Heart left ventricle (tissue), 16 donors: Measurements from ENCODE around the gene STK11IP. TPM values are rescaled to one million over a fixed set of nuclear protein-coding genes. Genes with fewer than 3 reads are reported as not detected.

ENCODE experiments used
- ATAC-seq, 4 donors: fragments of 200-7000 bp; cut with Tn5 transposase; one replicate each; pipeline ENCODE4 v1.9.1; 2020 to 2022; ENCODE audit warnings: moderate library complexity in 4 of 4, mild to moderate bottlenecking in 3 of 4, moderate number of reproducible peaks in 1 of 4
- DNase-seq, 5 donors: peaks; one replicate each; pipeline ENCODE4 v3.0.0-alpha.2; 2020
- H3K27ac ChIP-seq, 12 donors: fragments of 200-600 bp; sonication (generic) in 4 of 12; one replicate each; pipeline versions ENCODE4 v1.5.0 to v1.8.0; 2016 to 2022; ENCODE audit warnings: mild to moderate bottlenecking in 2 of 12
- H3K27me3 ChIP-seq, 9 donors: fragments of 200-600 bp; sonication (generic) in 2 of 9; one replicate each; pipeline versions ENCODE4 v1.5.1 to v1.8.0; 2016 to 2022; ENCODE audit warnings: mild to moderate bottlenecking in 3 of 9
- H3K36me3 ChIP-seq, 9 donors: fragments of 200-600 bp; sonication (generic) in 2 of 9; one replicate each; pipeline versions ENCODE4 v1.5.0 to v1.8.0; 2018 to 2022; ENCODE audit warnings: mild to moderate bottlenecking in 2 of 9
- H3K4me1 ChIP-seq, 12 donors: fragments of 200-600 bp; sonication (generic) in 4 of 12; one replicate each; pipeline versions ENCODE4 v1.5.0 to v1.8.0; 2016 to 2022; ENCODE audit warnings: mild to moderate bottlenecking in 3 of 12
- H3K4me3 ChIP-seq, 12 donors: fragments of 200-600 bp; sonication (generic) in 4 of 12; one replicate each; pipeline versions ENCODE4 v1.5.0 to v1.8.0; 2017 to 2022; ENCODE audit warnings: mild to moderate bottlenecking in 9 of 12, moderate library complexity in 4 of 12
- H3K9me3 ChIP-seq, 12 donors: fragments of 200-600 bp; sonication (generic) in 4 of 12; one replicate each; pipeline versions ENCODE4 v1.5.0 to v1.8.0; 2016 to 2022; ENCODE audit warnings: mild to moderate bottlenecking in 1 of 12
- POLR2A ChIP-seq, 2 donors: fragments of 450-650 bp; IDR thresholded peaks; one replicate each; pipeline ENCODE4 v1.6.1; 2017; ENCODE audit warnings: antibody characterized with exemption in 2 of 2, mild to moderate bottlenecking in 2 of 2, moderate library complexity in 2 of 2
- WGBS, 4 donors: extraction: QIAGEN DNeasy Blood & Tissue Kit in 2 of 4; methylation state at CpG; one replicate each; pipeline versions ENCODE4 v1.1.5 to v1.1.7; 2013 to 2018; 5-methylcytosine and 5-hydroxymethylcytosine counted together
- intact Hi-C, 10 donors: fragments of 100-400 bp; cut with DNase I; formaldehyde crosslinking; loops; one replicate each; pipeline versions ENCODE4 v1.11.1 to v1.14.2; 2022
- polyA plus RNA-seq, 2 donors: library from polyadenylated mRNA; stranded (reverse); fragments of 200-250 nt; gene quantifications; one replicate each; pipeline ENCODE4 v1.2.3, GENCODE V29; 2013
- total RNA-seq, 9 donors: library from RNA; depleted of rRNA in 2 of 9; stranded (reverse); fragments of >200 nt in 2 of 9; fragmentation: NEBNext Ultra II Directional in 3 of 9; extraction: Animal tissue kit (Norgen Biotek cat#: 25700) in 3 of 9; gene quantifications; one replicate each; pipeline versions ENCODE4 v1.1.0 to v1.2.4, GENCODE V29; 2016 to 2023
- TF ChIP-seq, protein P1 (sequence below), 12 donors: fragments of 200-600 bp; sonication (generic) in 4 of 12; IDR thresholded peaks; one replicate each; pipeline versions ENCODE4 v1.5.0 to v1.8.0; 2018 to 2022; ENCODE audit warnings: antibody characterized with exemption in 12 of 12, mild to moderate bottlenecking in 5 of 12
- donor health status: ischemic (EF 13 %, LVEDD 7.1; RV severe dilation, severe dysfunction).
- donor health status: healthy with polysubstance abuse.
- donor health status: DM: no; HTN: yes; CAD: no.
- donor health status: DM: no; HTN: no; CAD: no.
- donor health status: ischemic (EF 25% LVEDD 6.9; RV normal size, moderate dysfunction).
- donor health status: ischemic (EF 25% LVEDD 5.7; RV mildly dilated, moderate dysfunction).
- donor health status: healthy.
- donor health status: DM: yes; HTN: yes; CAD: no.
- donor health status: ischemic (EF 35%, LVEDD 5.7; RV mildly dilated, moderate dysfunction).
- donor health status: nonischemic (EF 11% LVEDD 7.7; RV severe dilation, severe dysfunction).
- donor health status: DM: yes; HTN: yes; CAD: no.
- donor health status: PGD.
- donor health status: ischemic (EF 29% LVEDD 5.4; RV normal size, mild dysfunction).
- donor health status: nonischemic (EF 23%, LVEDD 6.1; RV moderate dilation, normal function).

STK11IP gene
- total and polyA plus RNA-seq, 11 donors: 7.3 to 24.1 (median 14.9) TPM

DNA sequence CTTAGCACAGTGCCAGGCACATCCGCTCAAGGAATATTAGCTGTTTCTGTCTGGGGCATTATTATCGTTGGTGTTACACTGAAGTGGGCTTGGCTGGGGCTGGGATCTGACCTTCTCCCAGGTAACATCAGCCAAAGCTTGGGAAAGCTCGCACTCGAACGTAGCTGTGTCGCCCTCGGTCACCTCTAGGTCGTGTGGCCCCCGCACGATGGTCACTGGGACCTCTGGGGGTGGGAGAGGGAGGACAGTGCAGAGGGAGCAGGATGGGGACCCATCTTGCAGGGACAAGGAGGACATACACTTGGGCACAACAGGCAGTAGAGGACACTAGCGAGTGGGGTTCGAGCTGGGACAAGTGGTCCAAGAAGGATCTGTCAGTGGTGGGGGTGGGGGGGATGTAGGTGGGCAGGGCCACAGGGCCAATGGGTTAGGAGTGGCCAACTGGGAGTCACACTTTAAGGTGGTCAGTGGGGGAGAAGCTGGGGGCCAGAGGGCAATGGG is 44.1 kb upstream of the STK11IP start:
- Histone ChIP-seq H3K27ac (no peak overlapping the region), H3K27me3 (peaks cover 0 to 24% (median 3%) of the 10 kb centered on the region in 9 donors), H3K9me3 (no peaks in the 10 kb centered on the region), H3K36me3 (peaks cover 0 to 33% (median 21%) of the 10 kb centered on the region in 9 donors), H3K4me1 (peaks cover 0 to 21% (median 13%) of the 10 kb centered on the region in 12 donors), H3K4me3 (no peak overlapping the region)
- no peak for ATAC-seq
- DNase-seq: peak in 1 of 5 donors; percentile 28
- intact Hi-C loops: loop anchor here in 1 of 10 donors (10.0 kb wide), 1 partner anchor 51 kb away; no protein-coding TSS in a partner anchor
- 79 to 87% (median 84%) methylated on average over 12 of the region's 12 CpGs for WGBS, 4 donors
- TF ChIP-seq POLR2A (IDR thresholded peaks at IDR 0.05): no peak
- TF ChIP-seq, protein P1, sequence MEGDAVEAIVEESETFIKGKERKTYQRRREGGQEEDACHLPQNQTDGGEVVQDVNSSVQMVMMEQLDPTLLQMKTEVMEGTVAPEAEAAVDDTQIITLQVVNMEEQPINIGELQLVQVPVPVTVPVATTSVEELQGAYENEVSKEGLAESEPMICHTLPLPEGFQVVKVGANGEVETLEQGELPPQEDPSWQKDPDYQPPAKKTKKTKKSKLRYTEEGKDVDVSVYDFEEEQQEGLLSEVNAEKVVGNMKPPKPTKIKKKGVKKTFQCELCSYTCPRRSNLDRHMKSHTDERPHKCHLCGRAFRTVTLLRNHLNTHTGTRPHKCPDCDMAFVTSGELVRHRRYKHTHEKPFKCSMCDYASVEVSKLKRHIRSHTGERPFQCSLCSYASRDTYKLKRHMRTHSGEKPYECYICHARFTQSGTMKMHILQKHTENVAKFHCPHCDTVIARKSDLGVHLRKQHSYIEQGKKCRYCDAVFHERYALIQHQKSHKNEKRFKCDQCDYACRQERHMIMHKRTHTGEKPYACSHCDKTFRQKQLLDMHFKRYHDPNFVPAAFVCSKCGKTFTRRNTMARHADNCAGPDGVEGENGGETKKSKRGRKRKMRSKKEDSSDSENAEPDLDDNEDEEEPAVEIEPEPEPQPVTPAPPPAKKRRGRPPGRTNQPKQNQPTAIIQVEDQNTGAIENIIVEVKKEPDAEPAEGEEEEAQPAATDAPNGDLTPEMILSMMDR (IDR thresholded peaks at IDR 0.05): no peak

GRCh38 chr2:219554350-219554749 is 43.3 kb upstream of the STK11IP start:
- Histone ChIP-seq H3K4me3 (no peak overlapping the region), H3K36me3 (peaks cover 0 to 40% (median 22%) of the 10 kb centered on the region in 9 donors), H3K27ac (no peak overlapping the region), H3K27me3 (peaks cover 0 to 24% (median 3%) of the 10 kb centered on the region in 9 donors), H3K4me1 (peaks cover 0 to 21% (median 13%) of the 10 kb centered on the region in 12 donors), H3K9me3 (no peaks in the 10 kb centered on the region)
- intact Hi-C loops: loop anchor here in 1 of 10 donors (10.0 kb wide), 1 partner anchor 50 kb away; no protein-coding TSS in a partner anchor
- 74 to 94% (median 93%) methylated on average over 7 to 15 of the region's 15 CpGs for WGBS, 4 donors
- ATAC-seq (no peak), DNase-seq (peak in 3 of 5 donors; percentile 10 to 61 (median 25))
- no peak for TF ChIP-seq POLR2A (IDR thresholded peaks at IDR 0.05)

- Histone ChIP-seq H3K4me3 (no peak overlapping the region), H3K36me3 (peaks cover 0 to 41% (median 22%) of the 10 kb centered on the region in 9 donors), H3K27ac (no peak overlapping the region), H3K27me3 (peaks cover 0 to 24% (median 3%) of the 10 kb centered on the region in 9 donors), H3K9me3 (no peaks in the 10 kb centered on the region), H3K4me1 (peaks cover 0 to 32% (median 14%) of the 10 kb centered on the region in 12 donors)
- DNase-seq: peak in 2 of 5 donors; percentile 11 to 53
- TF ChIP-seq, protein P1 (IDR thresholded peaks at IDR 0.05): no peak
- TF ChIP-seq POLR2A (IDR thresholded peaks at IDR 0.05): no peak
- 87 to 94% (median 92%) methylated on average over 20 of the region's 20 CpGs for WGBS, 4 donors
- ATAC-seq: no peak
- intact Hi-C loops: loop anchor here in 1 of 10 donors (10.0 kb wide), 1 partner anchor 49 kb away; no protein-coding TSS in a partner anchor
Observed at GRCh38 chr2:219555956-219556355, 41.7 kb upstream of the STK11IP start.

DNA sequence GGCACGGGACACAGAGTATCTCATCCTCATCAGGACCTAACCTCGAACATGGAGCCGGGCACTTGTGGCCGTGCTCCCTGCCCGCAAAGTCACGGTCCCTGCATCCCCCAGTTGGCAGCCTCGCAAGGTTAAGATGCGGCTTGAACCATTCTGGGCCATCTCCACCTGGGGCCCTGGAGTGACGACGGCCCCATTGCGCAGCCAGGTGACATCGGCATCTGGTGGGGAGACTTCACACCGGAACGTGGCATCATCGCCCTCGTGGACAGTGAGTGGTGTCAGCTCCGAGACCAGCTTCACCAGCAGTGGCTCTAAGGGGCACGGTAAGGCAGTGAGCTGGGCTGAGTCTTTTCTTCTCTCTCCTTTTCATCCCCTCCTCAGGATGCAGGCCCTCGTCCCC is 41.2 kb upstream of the STK11IP start:
- H3K36me3 ChIP-seq: peaks cover 0 to 41% (median 22%) of the 10 kb centered on the region in 9 donors
- ATAC-seq: no peak
- no peaks in the 10 kb centered on the region for H3K9me3 ChIP-seq
- TF ChIP-seq, protein P1 (IDR thresholded peaks at IDR 0.05): no peak
- TF ChIP-seq POLR2A (IDR thresholded peaks at IDR 0.05): no peak
- peaks cover 0 to 22% (median 3%) of the 10 kb centered on the region in 9 donors for H3K27me3 ChIP-seq
- no peak overlapping the region for H3K4me3 ChIP-seq
- H3K4me1 ChIP-seq: peaks cover 0 to 34% (median 14%) of the 10 kb centered on the region in 12 donors
- WGBS, 4 donors: 91 to 93% (median 92%) methylated on average over 15 to 19 of the region's 19 CpGs
- H3K27ac ChIP-seq: no peak overlapping the region
- DNase-seq: peak in 2 of 5 donors; percentile 13 to 16
- intact Hi-C loops: loop anchor here in 1 of 10 donors (10.0 kb wide), 1 partner anchor 48 kb away; no protein-coding TSS in a partner anchor
